Colon (tissue), 2 donors: ENCODE results near the gene MYRF.

Source experiments
- FAIRE-seq: peaks from 2 replicates; lab custom pipeline; 2012; peaks lifted over from hg19 to GRCh38; lab: Jason Lieb, UNC
- donor health status: control.
- donor health status: control.

MYRF gene

DNA sequence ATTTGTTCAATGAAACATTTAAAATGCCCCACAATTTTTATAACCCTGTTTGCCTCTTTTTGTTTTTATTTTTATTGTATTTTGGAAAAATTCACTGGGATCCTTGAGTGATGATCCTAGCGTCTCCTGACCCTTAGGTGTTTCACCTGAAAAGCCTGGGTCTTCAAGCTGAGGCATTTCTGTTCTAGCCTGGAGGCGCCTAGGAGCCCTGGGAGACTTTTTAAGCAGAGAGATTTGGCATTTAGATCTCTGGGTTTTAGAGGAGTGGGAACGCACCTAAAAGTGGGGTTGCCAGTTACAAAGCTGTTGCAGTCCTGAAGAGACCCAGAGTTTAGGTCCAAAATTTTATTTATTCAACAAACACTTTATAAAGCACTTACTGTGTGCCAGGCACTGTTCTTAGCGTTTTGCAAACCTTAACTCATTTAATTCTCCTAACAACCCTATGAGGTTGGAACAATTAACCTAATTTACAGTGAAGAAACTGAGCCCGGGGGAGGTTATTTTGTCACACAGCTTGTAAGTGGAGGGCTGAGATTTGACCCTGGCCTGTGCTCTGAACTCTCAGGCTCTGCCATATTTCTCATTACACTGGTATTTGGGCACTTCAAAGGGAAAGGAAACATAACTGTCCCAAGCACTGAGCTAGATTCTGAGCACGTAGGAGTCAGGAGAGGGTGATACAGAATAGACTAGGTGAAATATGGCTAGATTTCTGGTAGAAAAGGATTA is 65.2 kb downstream of the MYRF start:
- FAIRE-seq = no peak

GRCh38 chr11:61820174-61820573 is 67.7 kb downstream of the MYRF start:
- FAIRE-seq = no peak

GRCh38 chr11:61826930-61827570 is 74.6 kb downstream of the MYRF start:
- FAIRE-seq = no peak

DNA sequence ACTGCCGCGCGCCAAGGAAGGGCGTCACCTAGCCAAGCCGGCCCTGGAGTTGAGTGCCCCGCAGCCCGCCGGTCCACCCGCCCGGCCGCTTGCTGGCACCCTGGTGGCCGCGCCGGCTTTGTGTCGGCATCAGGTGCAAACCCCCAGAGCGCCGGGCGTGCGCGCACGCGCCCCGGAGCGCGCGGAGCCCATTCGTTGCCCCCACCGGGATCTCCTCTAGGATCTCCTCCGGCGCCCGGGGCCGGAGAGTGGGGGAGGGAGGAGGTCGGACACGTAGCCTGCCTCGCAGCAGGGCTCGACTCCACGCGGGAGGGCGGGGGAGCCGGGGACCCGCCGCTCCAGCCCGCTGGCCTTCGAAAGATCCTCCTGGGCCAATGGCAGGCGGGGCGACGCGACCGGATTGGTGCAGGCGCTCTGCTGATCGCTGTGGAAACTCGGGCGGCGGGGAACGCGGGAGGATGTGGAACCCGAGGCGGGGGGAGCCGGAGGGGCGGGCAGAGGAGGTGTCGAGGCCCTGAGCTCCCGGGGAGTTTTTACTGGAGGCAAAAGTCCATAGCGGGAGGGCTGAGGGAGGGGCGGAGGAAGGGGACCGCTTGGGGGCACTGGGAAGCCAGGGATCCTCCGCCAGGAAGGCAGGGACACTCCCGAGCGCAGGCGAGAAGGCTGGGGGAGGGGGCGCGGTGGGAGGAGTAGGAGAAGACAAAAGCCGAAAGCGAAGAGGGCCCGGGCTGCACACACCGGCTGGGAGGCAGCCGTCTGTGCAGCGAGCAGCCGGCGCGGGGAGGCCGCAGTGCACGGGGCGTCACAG is 75.3 kb downstream of the MYRF start, which contains the start of gene FADS2:
Gene FADS2, plus strand, starts transcription at position 730 of the 808 bp plus-strand sequence. CDS start 91 bp downstream, outside the sequence.
- FAIRE-seq = no peak

GRCh38 chr11:61828379-61828628 is 75.9 kb downstream of the MYRF start:
- FAIRE-seq = no peak

GRCh38 chr11:61828629-61829407 is 76.4 kb downstream of the MYRF start:
- no peak for FAIRE-seq

DNA sequence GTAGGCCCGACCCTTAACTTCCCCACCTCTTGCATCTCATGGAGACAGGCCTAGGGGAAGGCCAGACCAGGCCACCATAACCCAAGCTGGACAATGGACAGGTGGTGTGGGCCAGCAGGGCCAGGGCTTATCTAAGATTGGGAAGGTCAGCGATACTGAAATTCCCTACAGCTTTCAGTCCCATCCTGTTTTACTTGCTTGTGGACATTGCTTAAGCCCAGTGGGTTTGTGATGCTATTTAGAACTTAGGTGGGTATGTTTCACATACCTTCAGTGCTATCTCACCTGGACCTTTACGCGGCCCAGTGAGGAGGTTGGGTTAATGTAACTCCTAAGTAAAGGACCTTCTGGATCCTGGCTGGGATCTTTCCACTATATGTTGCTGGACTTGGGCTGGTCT is 77.4 kb downstream of the MYRF start:
- FAIRE-seq = no peak

GRCh38 chr11:61830237-61831105 is 78.0 kb downstream of the MYRF start:
- no peak for FAIRE-seq

- FAIRE-seq = no peak
These were observed 79.8 kb downstream of the MYRF start for GRCh38 chr11:61832207-61832606.

GRCh38 chr11:61832754-61833153 is 80.3 kb downstream of the MYRF start:
- FAIRE-seq = no peak

- no peak for FAIRE-seq
These were observed 81.0 kb downstream of the MYRF start for GRCh38 chr11:61833471-61833870.

- FAIRE-seq = no peak
These were observed 81.5 kb downstream of the MYRF start for GRCh38 chr11:61833926-61834277.

DNA sequence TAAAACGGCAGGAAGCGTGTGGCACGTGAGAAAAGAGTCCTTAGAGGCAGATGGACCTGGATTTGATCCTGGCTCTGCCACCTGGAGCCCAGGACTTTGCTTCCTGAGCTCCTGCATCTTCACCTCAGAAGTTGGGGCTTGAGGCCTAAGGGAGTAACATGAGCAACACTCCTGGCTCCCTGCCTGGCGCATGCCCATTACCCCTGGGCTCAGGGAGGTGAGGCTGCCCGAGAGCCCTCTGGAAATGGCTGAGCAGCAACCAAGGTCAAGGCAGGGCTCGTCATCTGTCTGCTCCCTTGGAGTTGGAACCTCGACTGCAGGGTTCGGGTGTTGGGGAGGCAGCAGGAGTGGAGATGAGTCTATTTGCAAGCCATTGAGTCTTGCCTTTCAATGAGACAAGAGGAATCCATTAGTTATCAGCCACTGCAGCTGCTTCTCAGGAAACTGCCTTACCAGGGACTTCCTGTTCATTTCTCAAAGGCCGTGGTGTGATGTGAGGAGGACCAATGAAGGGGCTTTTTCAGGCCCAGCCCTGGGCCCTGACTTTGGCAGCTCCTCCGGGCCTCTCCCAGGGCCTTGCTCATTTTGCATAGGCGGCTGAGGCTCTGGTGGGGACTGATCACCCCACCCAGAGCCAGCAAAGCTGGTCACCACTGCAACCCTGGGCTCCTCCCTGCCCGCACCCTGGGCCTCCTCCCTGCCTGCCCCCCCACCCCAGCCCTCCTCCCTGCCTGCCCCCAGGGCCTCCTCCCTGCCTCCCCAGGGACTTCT is 82.0 kb downstream of the MYRF start:
- no peak for FAIRE-seq

DNA sequence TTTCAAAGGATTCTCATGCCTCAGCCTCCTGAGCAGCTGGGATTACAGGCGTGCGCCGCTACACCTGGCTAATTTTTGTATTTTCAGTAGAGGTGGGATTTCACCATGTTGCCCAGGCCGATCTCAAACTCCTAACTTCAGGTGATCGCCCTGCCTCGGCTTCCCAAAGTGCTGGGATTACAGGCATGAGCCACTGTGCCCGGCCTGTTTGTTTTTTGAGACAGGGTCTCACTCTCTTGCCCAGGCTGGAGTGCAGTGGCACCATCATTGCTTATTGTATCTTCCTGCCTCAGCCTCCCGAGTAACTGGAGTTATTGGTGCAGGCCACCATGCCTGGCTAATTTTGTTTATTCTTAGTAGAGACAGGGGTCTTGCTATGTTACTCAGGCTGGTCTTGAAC is 83.8 kb downstream of the MYRF start:
- no peak for FAIRE-seq

DNA sequence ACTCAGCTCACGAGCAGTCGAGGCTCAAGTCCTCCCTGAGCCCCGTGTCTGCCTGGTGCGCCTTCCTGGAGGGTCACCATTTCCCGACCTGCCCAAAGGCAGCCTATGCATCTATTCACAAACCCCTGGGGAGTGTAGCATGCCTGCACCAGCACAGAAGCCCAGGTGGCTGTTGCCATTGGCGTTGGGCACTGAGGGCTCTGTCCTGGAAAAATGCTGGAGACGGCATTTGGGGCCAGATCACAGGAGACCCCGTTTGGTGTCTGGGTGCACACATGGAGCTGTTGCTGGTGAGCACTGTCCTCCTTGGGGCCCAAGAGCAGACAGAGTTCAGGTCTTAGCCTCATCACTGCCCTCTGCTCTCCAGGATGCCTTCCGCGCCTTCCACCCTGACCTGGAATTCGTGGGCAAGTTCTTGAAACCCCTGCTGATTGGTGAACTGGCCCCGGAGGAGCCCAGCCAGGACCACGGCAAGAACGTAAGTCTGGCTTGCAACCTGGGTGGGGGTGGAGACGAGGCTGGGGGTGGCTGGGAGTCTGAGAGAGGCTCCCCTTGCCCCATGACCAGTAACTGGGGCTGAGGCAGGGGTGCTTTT is 85.1 kb downstream of the MYRF start:
- no peak for FAIRE-seq
